HG03442 (cell line): Measurements from ENCODE around the gene THOP1.

ENCODE experiments used
- ATAC-seq: cut with Tn5 transposase; IDR thresholded peaks from one replicate; pipeline ENCODE4 v1.9.1; 2021; ENCODE audit warnings: mild to moderate bottlenecking, moderate library complexity; ENCODE audit not compliant: unreplicated experiment

The THOP1 gene

GRCh38 chr19:2850256-2850925 lies 65.1 kb downstream of the THOP1 start:
- ATAC-seq, result no peak

DNA sequence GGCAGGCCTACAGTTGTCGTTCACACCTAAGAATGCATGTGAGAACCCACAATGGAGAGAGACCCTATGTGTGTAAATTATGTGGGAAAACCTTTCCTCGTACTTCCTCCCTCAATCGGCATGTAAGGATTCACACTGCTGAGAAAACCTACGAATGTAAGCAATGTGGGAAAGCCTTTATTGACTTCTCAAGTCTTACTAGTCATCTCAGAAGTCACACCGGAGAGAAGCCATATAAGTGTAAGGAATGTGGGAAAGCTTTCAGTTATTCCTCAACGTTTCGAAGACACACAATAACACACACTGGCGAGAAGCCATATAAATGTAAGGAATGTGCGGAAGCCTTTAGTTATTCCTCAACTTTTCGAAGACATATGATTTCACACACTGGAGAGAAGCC lies 67.3 kb downstream of the THOP1 start:
- ATAC-seq, result no peak

GRCh38 chr19:2853015-2853606 lies 67.8 kb downstream of the THOP1 start:
- no peak for ATAC-seq

DNA sequence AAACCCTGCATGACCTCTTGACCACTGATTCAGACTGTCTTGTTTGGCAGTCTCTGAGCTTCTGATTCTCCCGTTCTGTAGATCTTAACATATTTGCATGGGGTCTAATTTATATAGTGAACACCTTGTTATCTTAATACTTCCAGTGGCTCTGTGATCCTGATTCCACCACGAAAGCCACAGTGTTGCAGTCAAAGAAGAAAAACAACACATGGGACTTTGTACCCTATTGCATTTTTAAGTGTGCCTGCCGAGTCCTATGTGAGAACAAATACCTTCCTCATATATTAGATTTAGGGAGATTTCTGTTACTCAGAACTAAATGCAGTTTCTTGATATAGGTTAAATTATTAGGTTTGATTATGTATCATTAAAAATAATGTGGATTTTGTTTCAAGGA lies 69.5 kb downstream of the THOP1 start:
- ATAC-seq, result no peak

GRCh38 chr19:2856457-2857050 lies 71.3 kb downstream of the THOP1 start:
- no peak for ATAC-seq

DNA sequence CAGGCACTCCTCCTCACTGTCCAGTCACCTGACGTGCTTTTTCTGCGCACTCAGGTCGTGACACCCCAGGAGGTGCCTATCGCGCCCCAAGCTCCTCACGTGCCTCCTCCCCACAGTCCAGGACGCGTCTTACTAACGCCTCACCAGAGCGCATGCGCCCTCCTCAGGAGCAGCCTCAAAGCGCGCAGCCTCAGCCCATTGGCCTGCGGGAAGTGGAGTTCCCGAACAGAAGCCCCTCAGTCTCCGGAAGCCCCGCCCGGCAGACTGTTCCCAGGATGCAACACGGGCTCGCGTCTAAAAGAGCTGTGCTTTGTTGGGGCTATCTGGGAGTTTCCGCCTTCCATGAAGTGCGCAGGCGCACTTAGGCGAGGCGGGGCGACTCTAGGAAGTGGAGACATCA lies 73.6 kb downstream of the THOP1 start:
- no peak for ATAC-seq

DNA sequence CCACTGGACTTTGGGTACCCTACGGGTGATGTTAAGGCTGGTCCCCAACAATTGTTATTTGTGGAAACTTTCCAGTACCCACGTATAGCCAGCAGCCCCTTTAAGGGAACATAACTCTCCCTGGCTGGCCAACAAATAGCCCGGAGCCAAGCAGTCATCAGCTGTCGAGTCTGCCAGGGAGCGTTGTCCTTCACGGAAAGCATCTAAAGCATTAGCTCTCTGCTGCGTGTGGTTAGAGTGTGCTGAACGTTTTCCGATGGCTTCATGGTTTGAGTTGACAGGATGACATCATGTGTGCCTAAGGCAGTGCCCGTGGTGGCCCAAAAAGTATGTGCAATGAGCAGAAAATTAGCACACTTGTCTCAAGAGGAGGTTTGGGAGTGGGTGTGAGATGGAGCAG lies 78.5 kb downstream of the THOP1 start:
- no peak for ATAC-seq
